PC-9 (cell line): ENCODE results near the gene OGFOD1.

Experiments
- EZH2 ChIP-seq: fragments of 200-600 bp; sonication (generic); IDR thresholded peaks from 2 replicates; pipeline ENCODE4 v1.8.0; 2017; ENCODE audit warnings: antibody characterized with exemption, low read depth
- TF ChIP-seq, protein P1 (sequence below): fragments of 200-600 bp; sonication (generic); conservative IDR thresholded peaks from 2 replicates; pipeline ENCODE4 v1.6.1; 2017; ENCODE audit warnings: mixed run types, antibody characterized with exemption, mild to moderate bottlenecking, moderate library complexity

DNA sequence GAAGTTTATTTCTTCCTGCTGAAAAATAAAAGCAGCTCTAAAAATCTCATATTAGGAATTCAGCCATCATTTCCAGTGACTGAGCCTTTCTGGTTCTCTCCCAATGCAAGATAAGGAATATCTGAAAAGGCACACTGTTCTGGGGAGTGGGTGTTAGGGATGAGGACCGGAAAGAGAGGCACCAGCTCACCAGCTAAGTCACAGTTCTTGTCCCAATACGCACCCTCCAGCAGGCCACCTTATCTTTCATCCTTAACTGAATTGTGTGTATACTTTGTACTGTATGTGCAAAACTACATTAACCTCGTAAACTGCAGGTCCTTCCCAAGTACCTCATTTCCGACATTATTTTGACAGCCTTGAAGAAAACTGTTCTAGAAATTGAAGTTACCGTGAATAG lies 37.0 kb upstream of the OGFOD1 start:
- TF ChIP-seq, protein P1, sequence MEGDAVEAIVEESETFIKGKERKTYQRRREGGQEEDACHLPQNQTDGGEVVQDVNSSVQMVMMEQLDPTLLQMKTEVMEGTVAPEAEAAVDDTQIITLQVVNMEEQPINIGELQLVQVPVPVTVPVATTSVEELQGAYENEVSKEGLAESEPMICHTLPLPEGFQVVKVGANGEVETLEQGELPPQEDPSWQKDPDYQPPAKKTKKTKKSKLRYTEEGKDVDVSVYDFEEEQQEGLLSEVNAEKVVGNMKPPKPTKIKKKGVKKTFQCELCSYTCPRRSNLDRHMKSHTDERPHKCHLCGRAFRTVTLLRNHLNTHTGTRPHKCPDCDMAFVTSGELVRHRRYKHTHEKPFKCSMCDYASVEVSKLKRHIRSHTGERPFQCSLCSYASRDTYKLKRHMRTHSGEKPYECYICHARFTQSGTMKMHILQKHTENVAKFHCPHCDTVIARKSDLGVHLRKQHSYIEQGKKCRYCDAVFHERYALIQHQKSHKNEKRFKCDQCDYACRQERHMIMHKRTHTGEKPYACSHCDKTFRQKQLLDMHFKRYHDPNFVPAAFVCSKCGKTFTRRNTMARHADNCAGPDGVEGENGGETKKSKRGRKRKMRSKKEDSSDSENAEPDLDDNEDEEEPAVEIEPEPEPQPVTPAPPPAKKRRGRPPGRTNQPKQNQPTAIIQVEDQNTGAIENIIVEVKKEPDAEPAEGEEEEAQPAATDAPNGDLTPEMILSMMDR: no peak
- TF ChIP-seq EZH2: no peak
